ENCODE data around the gene RRAGD.

The RRAGD gene

GRCh38 chr6:89328976-89329375, 83.1 kb downstream of the RRAGD start:
- DNase-seq = no peak

GRCh38 chr6:89324304-89324703, 87.8 kb downstream of the RRAGD start:
- DNase-seq = no peak

DNA sequence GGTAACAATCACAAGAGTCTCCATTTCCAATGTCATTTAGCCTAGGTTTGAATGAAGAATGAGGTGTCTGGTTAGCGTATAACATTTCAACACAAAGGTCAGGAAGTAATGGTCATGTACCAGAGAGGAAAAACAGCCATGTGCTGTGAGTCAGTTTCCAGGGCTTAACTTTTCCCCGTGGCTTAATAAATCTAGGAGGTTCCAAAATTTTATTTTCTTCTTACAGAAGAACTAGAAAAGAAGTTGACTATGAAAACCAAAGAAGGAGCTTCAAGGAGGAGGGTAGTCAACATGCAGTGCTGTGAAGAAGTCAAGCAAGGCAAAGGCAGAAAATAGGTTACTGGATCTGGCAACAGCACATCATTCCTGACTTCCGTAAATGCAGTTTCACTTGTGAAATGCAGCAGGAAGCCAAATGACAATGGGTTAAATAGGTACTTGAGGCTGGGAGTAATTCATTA, 88.5 kb downstream of the RRAGD start:
- DNase-seq = no peak

DNA sequence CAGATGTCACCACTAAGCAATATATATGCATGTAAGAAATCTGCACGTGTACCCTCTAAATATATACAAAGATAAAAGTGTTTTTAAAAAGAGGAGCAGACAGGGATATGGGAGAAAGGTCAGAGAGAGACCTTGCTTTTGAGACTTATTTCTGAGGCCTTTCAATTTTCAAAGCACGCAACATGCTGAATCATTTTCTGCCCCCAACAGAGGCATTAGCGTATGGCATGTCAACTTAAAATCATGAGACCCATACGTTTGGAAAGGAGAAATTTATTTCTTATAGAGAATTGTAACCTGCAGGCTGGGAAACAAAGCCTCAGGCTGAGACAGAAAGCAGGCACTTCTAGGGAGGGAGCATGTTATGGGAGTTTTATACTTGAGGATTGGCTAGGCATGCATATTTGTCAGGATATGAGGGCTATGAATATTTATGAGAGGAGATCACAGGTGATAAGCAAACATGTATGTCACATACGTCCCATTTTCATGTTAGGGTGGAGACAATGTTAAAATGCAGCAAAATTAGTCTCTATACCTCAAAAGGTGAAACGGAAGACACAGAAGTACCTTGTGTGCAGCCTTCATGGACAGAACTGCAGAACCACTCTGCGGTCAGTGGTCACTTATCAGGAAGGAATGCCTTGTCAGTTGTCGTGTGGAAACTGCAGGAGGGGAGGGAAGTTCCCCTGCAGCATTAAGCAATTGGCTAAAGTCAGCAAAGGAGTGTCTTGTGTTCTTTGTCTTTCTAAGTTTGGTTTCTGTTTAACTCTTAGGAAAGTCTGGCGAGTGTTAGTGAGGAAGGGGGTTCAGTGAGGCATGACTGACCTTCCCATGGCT, 90.7 kb downstream of the RRAGD start:
- no peak for DNase-seq

DNA sequence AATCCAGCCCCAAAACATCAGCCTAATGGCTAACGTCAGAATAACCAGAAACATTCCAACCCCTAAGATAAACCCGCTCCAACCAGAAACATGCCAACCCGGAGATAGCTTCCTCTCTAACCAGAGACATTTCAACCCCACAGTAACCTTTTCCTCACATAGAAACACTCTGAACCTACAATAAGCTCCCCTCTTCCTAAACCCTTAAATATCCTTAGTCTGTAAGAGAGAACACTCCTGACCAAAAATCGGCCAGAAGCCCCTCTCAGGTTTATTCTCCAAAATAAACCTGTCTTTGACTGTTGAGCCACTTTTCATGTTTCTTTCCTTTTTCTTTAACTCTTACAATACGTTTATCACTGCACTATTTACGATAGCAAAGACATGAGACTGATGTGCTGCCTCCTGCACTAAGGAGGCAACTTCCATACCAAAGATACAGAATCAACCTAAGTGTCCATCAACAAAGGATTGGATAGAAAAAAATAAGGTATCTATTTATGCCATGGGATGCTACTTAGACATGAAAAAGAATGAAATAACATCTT, 92.0 kb downstream of the RRAGD start:
- no peak for DNase-seq

- no peak for DNase-seq
These were observed 95.0 kb downstream of the RRAGD start for GRCh38 chr6:89317067-89317466.

DNA sequence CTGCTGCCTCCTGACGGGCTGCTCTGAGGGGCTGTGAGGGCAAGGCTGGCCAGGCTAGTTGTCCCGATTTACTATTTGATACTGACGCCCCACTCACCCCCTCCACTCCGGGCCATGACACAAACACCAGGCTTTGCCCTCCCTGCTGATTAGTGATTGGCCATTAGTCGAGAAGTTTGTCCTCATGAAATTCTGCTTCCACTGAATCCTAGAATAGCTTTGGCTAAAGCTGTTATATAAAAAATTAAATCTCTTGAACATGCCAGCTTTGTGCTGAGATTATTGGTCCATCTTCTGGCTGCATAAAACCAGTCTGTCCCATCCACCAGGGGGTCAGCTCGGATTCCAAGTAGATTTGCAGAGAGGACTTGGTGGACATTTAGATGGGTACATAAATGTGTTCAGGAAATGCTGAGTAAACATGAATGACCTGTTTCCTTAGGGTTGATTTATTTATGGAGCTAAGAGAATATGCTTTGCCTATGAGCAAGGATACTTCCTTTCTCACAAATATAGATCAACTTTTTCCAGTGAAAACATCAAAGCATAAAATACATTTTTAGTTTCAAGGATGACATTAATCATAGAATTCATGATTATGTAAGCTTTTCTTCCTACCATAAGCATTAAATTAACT, 96.7 kb downstream of the RRAGD start, which contains the start of gene GABRR2:
GABRR2 (minus strand) TSS at position 51 of the 637 bp plus-strand sequence. CDS start 134 bp downstream, outside the sequence.
- no peak for DNase-seq

DNA sequence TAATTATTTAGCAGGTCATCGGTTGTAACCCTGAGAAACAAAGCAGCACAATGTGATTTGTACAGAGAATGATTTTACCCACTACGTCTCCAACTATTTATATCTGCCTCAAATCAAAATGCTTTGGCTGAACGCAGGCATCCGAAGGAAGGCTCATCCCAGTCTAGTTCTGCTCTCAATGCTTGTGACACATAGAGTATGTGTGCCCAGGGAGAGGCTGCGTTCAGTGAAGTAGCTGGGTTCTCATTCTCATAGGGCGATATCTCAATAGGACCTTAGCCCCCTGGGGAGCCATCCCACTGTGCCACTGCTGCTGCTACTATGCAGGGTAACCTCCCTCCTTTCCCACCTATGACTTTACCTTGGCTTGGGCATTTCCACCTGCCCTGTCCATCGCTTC, 97.4 kb downstream of the RRAGD start:
- no peak for DNase-seq

Data from eye (tissue), 1 donor.